ENCODE data around the gene BTBD9.

BTBD9 gene

GRCh38 chr6:38262026-38262425 lies 377.7 kb downstream of the BTBD9 start:
- TF ChIP-seq, protein P1, sequence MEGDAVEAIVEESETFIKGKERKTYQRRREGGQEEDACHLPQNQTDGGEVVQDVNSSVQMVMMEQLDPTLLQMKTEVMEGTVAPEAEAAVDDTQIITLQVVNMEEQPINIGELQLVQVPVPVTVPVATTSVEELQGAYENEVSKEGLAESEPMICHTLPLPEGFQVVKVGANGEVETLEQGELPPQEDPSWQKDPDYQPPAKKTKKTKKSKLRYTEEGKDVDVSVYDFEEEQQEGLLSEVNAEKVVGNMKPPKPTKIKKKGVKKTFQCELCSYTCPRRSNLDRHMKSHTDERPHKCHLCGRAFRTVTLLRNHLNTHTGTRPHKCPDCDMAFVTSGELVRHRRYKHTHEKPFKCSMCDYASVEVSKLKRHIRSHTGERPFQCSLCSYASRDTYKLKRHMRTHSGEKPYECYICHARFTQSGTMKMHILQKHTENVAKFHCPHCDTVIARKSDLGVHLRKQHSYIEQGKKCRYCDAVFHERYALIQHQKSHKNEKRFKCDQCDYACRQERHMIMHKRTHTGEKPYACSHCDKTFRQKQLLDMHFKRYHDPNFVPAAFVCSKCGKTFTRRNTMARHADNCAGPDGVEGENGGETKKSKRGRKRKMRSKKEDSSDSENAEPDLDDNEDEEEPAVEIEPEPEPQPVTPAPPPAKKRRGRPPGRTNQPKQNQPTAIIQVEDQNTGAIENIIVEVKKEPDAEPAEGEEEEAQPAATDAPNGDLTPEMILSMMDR (conservative IDR thresholded peaks at IDR 0.05; ENCODE audit: low read depth, low read length) = no peak
- peak; percentile 68 for DNase-seq (ENCODE audit: low read depth)
- no peak overlapping the region for H3K4me3 ChIP-seq (ENCODE audit: low read length)

GRCh38 chr6:38261626-38262025 lies 378.1 kb downstream of the BTBD9 start:
- TF ChIP-seq, protein P1 (conservative IDR thresholded peaks at IDR 0.05; ENCODE audit: low read depth, low read length) = no peak
- no peak for DNase-seq (ENCODE audit: low read depth)
- H3K4me3 ChIP-seq (ENCODE audit: low read length) = no peak overlapping the region

GRCh38 chr6:38259736-38260135 lies 380.0 kb downstream of the BTBD9 start:
- no peak for DNase-seq (ENCODE audit: low read depth)
- TF ChIP-seq, protein P1 (conservative IDR thresholded peaks at IDR 0.05; ENCODE audit: low read depth, low read length) = no peak
- H3K4me3 ChIP-seq (ENCODE audit: low read length) = no peak overlapping the region

DNA sequence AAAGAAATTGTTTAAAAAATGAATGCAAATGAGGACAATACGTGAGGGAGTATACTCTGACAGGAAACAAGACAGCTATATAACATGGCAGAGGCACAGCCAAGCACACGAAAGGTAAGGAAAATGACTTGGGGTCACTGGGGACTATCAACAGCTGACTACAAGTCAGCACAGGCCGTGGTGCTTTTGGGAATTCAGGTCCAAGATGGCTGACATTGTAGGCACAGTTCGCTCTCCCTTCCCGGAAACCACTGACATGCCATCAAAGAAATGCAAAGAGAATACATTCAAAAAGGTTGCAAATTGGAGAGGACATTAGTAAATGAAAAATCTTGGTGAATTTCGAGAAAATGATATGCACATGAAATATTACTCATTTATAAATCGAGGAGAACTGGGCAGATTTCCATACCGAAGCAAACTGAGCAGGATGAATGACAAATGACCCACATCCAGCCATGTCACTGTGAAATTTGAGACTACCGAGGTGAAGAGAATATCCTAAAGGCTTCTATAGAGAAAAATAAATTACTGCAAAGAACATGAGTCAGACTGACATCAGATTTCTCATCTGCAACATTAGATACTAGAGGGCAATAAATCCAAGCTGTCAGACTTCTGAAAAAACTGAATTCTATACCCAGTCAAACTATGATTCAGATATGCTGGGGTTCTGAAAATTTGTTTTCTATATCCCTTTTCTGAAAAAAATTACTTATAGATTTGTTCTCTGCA lies 391.1 kb downstream of the BTBD9 start:
- H3K4me3 ChIP-seq (ENCODE audit: low read length) = no peak overlapping the region
- TF ChIP-seq, protein P1 (conservative IDR thresholded peaks at IDR 0.05; ENCODE audit: low read depth, low read length) = no peak
- DNase-seq (ENCODE audit: low read depth) = no peak

GRCh38 chr6:38245295-38245694 lies 394.4 kb downstream of the BTBD9 start:
- TF ChIP-seq, protein P1 (conservative IDR thresholded peaks at IDR 0.05; ENCODE audit: low read depth, low read length) = no peak
- H3K4me3 ChIP-seq (ENCODE audit: low read length) = no peak overlapping the region
- no peak for DNase-seq (ENCODE audit: low read depth)

DNA sequence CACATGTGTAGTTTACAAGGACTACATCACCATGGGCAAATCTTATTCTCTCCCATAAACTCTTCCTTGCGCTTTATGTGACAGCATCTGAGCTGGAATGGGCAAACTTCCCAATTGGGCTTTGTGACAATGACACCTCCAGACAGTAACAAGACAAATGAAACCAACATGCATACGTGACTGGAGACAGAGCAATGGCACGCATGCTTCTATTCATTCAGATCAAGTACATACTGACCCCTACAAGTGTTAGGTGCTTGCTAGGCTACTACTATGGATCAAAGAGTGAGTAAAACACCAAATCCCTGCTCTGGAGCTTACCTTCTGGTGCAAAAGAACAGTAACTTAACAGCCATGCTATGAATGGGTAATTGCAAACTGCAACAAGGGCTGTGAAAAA lies 394.9 kb downstream of the BTBD9 start:
- DNase-seq (ENCODE audit: low read depth) = no peak
- no peak overlapping the region for H3K4me3 ChIP-seq (ENCODE audit: low read length)
- TF ChIP-seq, protein P1 (conservative IDR thresholded peaks at IDR 0.05; ENCODE audit: low read depth, low read length) = no peak

DNA sequence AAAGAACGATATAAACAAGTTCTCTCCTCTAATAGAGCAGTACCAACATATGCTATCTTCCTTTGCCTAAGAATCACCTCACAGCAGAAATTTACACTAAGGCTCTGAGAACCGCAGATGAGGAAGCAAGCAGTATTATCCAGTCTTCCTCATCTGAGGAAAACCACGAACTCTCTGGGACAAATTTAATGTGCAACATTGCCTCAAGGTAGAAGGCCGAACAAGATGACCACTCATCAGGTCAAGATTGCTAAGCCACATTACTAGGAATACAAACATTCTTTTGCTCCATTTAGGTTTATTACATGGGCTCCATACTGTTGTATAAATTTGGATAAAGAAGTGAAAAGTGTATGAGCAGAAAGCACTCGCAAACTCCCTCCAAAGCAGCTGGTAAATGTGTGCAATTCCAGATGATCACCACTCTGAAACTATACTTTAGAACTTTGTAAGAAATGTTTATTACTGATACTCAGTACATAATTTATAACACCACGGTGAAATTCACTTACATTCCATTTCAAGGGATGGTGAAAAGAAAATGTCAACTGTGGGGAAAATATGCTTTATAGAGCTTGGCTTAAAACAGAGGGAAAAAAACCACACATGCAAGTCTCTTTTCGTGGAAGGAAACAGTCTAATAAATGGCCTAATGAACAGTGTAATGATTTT lies 398.4 kb downstream of the BTBD9 start:
- TF ChIP-seq, protein P1 (conservative IDR thresholded peaks at IDR 0.05; ENCODE audit: low read depth, low read length) = no peak
- no peak for DNase-seq (ENCODE audit: low read depth)
- H3K4me3 ChIP-seq (ENCODE audit: low read length) = no peak overlapping the region

Data from retinal pigment epithelial cell (primary cell).